Smooth muscle cell (in vitro differentiated cells): ENCODE measurements around the gene NCOA5. TPM values are rescaled to one million over a fixed set of nuclear protein-coding genes. Genes with fewer than 3 reads are reported as not detected.

Experiments used
- DNase-seq: peaks from one replicate; lab custom pipeline; 2025; ENCODE audit not compliant: unreplicated experiment; lab: John Stamatoyannopoulos, UW
- H2AFZ ChIP-seq: fragments of 200-600 bp; sonication (generic); 2 replicates; pipeline ENCODE4 v1.6.0; 2016; ENCODE audit warnings: antibody characterized with exemption, low read depth, mild to moderate bottlenecking
- H3F3A ChIP-seq: fragments of 200-600 bp; sonication (generic); 2 replicates; pipeline ENCODE4 v1.6.0; 2017; ENCODE audit warnings: antibody characterized with exemption, low read depth
- H3K27ac ChIP-seq: fragments of 200-600 bp; sonication (generic); 2 replicates; pipeline ENCODE4 v1.5.1; 2016; ENCODE audit warnings: low read depth, mild to moderate bottlenecking
- H3K27me3 ChIP-seq: fragments of 200-600 bp; sonication (generic); 2 replicates; pipeline ENCODE4 v1.6.1; 2016; ENCODE audit warnings: low read depth, mild to moderate bottlenecking
- H3K36me3 ChIP-seq: fragments of 200-600 bp; sonication (generic); 2 replicates; pipeline ENCODE4 v1.5.1; 2016; ENCODE audit warnings: low read depth
- H3K4me1 ChIP-seq: fragments of 200-600 bp; sonication (generic); 2 replicates; pipeline ENCODE4 v1.5.1; 2016; ENCODE audit warnings: low read depth
- H3K4me2 ChIP-seq: fragments of 200-600 bp; sonication (generic); 2 replicates; pipeline ENCODE4 v1.6.0; 2016; ENCODE audit warnings: mild to moderate bottlenecking
- H3K4me3 ChIP-seq: fragments of 200-600 bp; sonication (generic); 2 replicates; pipeline ENCODE4 v1.5.1; 2016; ENCODE audit warnings: mild to moderate bottlenecking
- H3K79me2 ChIP-seq: fragments of 200-600 bp; sonication (generic); 2 replicates; pipeline ENCODE4 v1.6.0; 2016; ENCODE audit warnings: low read depth, mild to moderate bottlenecking
- H3K9ac ChIP-seq: fragments of 200-600 bp; sonication (generic); 2 replicates; pipeline ENCODE4 v1.6.0; 2016; ENCODE audit warnings: low read depth
- H3K9me3 ChIP-seq: fragments of 200-600 bp; sonication (generic); replicated peaks from 2 replicates; pipeline ENCODE4 v1.5.1; 2016; ENCODE audit warnings: low read depth
- H4K20me1 ChIP-seq: fragments of 200-600 bp; sonication (generic); 2 replicates; pipeline ENCODE4 v1.6.0; 2016; ENCODE audit warnings: low read depth
- WGBS: methylation state at CpG from one replicate; pipeline ENCODE4 v1.1.7; 2016; ENCODE audit warnings: low lambda C conversion rate; 5-methylcytosine and 5-hydroxymethylcytosine counted together
- polyA plus RNA-seq: library from polyadenylated mRNA; unstranded; fragments of >200 nt; fragmentation: Nextera tagmentation; extraction: Ambion mirVana; gene quantifications from 2 replicates; pipeline ENCODE4 v1.2.1, GENCODE V29; 2016
- total RNA-seq: library from RNA; depleted of rRNA; stranded (reverse); fragments of >200 nt; gene quantifications from 2 replicates; pipeline ENCODE4 v1.2.3, GENCODE V29; 2014
- TF ChIP-seq, protein P1 (sequence below): fragments of 200-600 bp; sonication (generic); IDR thresholded peaks from 2 replicates; pipeline ENCODE4 v1.5.1; 2017; ENCODE audit warnings: borderline replicate concordance, mild to moderate bottlenecking, antibody characterized with exemption; ENCODE audit not compliant: insufficient read depth, poor library complexity, severe bottlenecking

Gene NCOA5
- total and polyA plus RNA-seq, 2 experiments from 2014 or later: 8.3 to 11.4 TPM

DNA sequence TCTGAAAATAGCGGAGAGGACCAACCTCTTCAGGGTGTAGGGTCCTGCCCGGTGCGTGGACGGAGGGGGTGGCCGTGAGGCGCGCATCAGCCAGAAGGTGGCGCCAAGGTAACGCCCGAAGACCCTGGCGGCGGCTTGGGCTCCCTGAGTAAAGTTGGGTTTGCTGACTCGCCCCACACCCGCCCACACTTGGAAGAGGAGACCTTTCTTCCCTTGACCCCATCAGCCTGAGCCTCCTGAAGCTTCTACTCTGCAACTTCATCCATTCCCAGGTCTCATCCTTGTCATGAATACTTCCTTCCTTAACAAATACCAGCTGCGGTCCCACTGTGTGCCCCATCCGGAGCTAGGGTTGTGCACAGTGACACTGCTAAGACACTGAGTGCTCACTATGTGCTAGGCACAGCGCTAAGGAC, 43.0 kb upstream of the NCOA5 start:
- Histone ChIP-seq H3F3A (no peaks in the 10 kb centered on the region), H3K4me3 (no peak overlapping the region), H3K79me2 (no peaks in the 10 kb centered on the region), H3K9me3 (no peaks in the 10 kb centered on the region), H2AFZ (no peak overlapping the region), H3K36me3 (no peaks in the 10 kb centered on the region), H3K27me3 (peaks cover 21% of the 10 kb centered on the region), H4K20me1 (no peaks in the 10 kb centered on the region), H3K27ac (no peak overlapping the region), H3K4me1 (peaks cover 8% of the 10 kb centered on the region), H3K4me2 (no peak overlapping the region), H3K9ac (no peak overlapping the region)
- TF ChIP-seq, protein P1, sequence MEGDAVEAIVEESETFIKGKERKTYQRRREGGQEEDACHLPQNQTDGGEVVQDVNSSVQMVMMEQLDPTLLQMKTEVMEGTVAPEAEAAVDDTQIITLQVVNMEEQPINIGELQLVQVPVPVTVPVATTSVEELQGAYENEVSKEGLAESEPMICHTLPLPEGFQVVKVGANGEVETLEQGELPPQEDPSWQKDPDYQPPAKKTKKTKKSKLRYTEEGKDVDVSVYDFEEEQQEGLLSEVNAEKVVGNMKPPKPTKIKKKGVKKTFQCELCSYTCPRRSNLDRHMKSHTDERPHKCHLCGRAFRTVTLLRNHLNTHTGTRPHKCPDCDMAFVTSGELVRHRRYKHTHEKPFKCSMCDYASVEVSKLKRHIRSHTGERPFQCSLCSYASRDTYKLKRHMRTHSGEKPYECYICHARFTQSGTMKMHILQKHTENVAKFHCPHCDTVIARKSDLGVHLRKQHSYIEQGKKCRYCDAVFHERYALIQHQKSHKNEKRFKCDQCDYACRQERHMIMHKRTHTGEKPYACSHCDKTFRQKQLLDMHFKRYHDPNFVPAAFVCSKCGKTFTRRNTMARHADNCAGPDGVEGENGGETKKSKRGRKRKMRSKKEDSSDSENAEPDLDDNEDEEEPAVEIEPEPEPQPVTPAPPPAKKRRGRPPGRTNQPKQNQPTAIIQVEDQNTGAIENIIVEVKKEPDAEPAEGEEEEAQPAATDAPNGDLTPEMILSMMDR: peak; percentile 85
- DNase-seq: peak; percentile 19
- WGBS: 21% methylated on average over 17 of the region's 17 CpGs

DNA sequence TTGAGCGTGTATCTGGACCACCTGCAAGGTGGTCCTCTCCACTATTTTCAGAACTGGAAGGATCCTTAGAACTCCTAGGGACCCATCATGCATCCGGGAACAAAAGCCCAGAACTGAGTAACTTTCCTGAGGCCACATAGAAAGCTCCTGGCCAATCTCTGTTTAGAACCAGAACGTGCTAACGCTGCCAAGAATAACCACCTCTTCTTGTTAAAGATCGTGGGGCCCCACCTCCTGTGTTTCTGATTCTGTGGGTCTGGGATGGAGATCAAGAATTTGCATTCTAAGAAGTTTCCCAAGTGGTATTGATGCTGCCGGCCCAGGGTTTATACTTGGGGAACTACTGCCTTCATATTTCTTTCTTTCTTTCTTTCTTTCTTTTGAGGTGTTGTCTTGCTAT, 41.6 kb upstream of the NCOA5 start:
- no peaks in the 10 kb centered on the region for H3K9me3 ChIP-seq
- no peak overlapping the region for H3K4me2 ChIP-seq
- no peak overlapping the region for H3K9ac ChIP-seq
- TF ChIP-seq, protein P1: no peak
- peaks cover 21% of the 10 kb centered on the region for H3K27me3 ChIP-seq
- H2AFZ ChIP-seq: no peak overlapping the region
- no peak overlapping the region for H3K4me3 ChIP-seq
- no peaks in the 10 kb centered on the region for H3F3A ChIP-seq
- WGBS: 73% methylated on average over 6 of the region's 6 CpGs
- peaks cover 8% of the 10 kb centered on the region for H3K4me1 ChIP-seq
- no peak for DNase-seq
- no peak overlapping the region for H3K27ac ChIP-seq
- H4K20me1 ChIP-seq: no peaks in the 10 kb centered on the region
- H3K36me3 ChIP-seq: no peaks in the 10 kb centered on the region
- no peaks in the 10 kb centered on the region for H3K79me2 ChIP-seq

DNA sequence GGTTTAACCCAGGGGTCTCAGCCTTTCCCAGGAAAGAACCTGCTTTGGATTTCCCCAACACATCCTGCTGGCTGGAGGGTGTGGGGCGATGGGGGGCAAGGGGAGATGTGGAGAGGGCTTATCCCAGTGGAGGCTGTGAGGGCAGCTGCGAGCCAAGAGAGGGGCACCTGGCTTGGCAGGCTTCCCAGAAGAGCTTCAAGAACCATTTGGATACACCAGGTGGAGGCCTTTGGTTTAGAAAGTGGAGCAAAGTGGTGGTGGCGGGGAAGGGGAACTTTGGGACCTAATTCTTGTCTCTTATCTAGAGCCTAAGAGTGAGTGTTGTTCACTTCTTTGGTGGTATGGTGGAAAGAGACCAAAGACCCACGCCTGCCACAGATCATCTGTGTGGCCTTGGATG, 40.8 kb upstream of the NCOA5 start:
- no peak overlapping the region for H2AFZ ChIP-seq
- H3K4me3 ChIP-seq: no peak overlapping the region
- H3K9ac ChIP-seq: no peak overlapping the region
- no peaks in the 10 kb centered on the region for H3K9me3 ChIP-seq
- H3K4me1 ChIP-seq: peaks cover under 1% of the 10 kb centered on the region
- H3K27ac ChIP-seq: no peak overlapping the region
- peaks cover 21% of the 10 kb centered on the region for H3K27me3 ChIP-seq
- H3K36me3 ChIP-seq: no peaks in the 10 kb centered on the region
- TF ChIP-seq, protein P1: no peak
- no peaks in the 10 kb centered on the region for H4K20me1 ChIP-seq
- no peaks in the 10 kb centered on the region for H3K79me2 ChIP-seq
- H3F3A ChIP-seq: no peaks in the 10 kb centered on the region
- no peak overlapping the region for H3K4me2 ChIP-seq
- no peak for DNase-seq
- WGBS: 77% methylated on average over 4 of the region's 4 CpGs

DNA sequence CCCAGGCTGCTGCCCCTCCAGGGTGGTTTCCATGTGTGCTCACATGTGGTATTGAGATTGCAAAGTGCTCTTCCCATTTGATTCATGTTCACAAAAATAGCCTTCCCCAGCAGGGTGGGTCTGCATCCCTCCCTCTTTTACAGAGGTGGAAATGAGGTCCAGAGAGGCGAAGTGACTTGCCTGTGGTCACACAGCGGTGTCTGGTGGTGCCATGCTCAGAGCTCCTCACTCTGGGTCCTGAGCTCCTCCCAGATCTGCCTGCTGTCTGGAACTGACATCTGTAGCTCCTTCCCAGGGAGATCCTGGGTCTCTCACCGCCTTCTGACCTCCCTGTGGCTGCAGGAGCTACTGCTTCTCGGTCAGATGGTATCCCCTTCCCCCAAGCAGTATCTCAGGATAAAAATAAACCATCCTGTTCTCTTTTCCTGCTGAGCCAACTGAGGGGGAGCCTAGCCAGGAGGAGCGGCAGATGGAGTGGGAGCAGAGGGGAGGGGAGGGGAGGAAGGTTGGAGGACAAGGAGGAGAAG, 40.3 kb upstream of the NCOA5 start:
- 44% methylated on average over 5 of the region's 5 CpGs for WGBS
- Histone ChIP-seq H3K4me2 (no peak overlapping the region), H3K4me1 (no peaks in the 10 kb centered on the region), H3K27me3 (peaks cover 21% of the 10 kb centered on the region), H2AFZ (no peak overlapping the region), H3K36me3 (no peaks in the 10 kb centered on the region), H3K9me3 (no peaks in the 10 kb centered on the region), H3K79me2 (no peaks in the 10 kb centered on the region), H3K27ac (no peak overlapping the region), H3K9ac (no peak overlapping the region), H3K4me3 (no peak overlapping the region), H3F3A (no peaks in the 10 kb centered on the region), H4K20me1 (no peaks in the 10 kb centered on the region)
- TF ChIP-seq, protein P1: no peak
- DNase-seq: no peak
